Sigmoid colon (tissue), 7 donors: ENCODE data around the gene GJA10. TPM values are rescaled to one million over a fixed set of nuclear protein-coding genes. Genes with fewer than 3 reads are reported as not detected.

Source experiments
- DNase-seq: peaks from one replicate; pipeline ENCODE4 v3.0.0-alpha.2; 2019
- H3K27ac ChIP-seq, 4 donors: fragments of 200-600 bp; sonication (generic); one replicate each; pipeline ENCODE4 v1.5.1; 2016 to 2019; ENCODE audit warnings: mild to moderate bottlenecking in 1 of 4
- H3K27me3 ChIP-seq, 3 donors: fragments of 200-600 bp; sonication (generic); one replicate each; pipeline ENCODE4 v1.5.1; 2019; ENCODE audit warnings: mild to moderate bottlenecking in 1 of 3
- H3K36me3 ChIP-seq, 4 donors: fragments of 200-600 bp; sonication (generic); one replicate each; pipeline ENCODE4 v1.5.1; 2016 to 2019
- H3K4me1 ChIP-seq, 4 donors: fragments of 200-600 bp; sonication (generic); one replicate each; pipeline ENCODE4 v1.5.1; 2017 to 2019
- H3K4me3 ChIP-seq, 4 donors: fragments of 200-600 bp; sonication (generic); one replicate each; pipeline ENCODE4 v1.5.1; 2017 to 2019; ENCODE audit warnings: mild to moderate bottlenecking in 2 of 4, moderate library complexity in 1 of 4
- H3K9me3 ChIP-seq, 4 donors: fragments of 200-600 bp in 3 of 4; sonication (generic) in 3 of 4; one replicate each; pipeline versions ENCODE4 v1.5.1 to v1.6.1; 2013 to 2019
- CTCF ChIP-seq, 4 experiments: fragments of 450-650 bp in 3 of 4; fragments of 200-600 bp in 1 of 4; IDR thresholded peaks; one replicate each; pipeline ENCODE4 v1.5.1; 2016 to 2019; ENCODE audit warnings: antibody characterized with exemption in 4 of 4, mild to moderate bottlenecking in 3 of 4, moderate library complexity in 2 of 4
- EP300 ChIP-seq, 4 donors: sonication (generic); formaldehyde crosslinking; IDR thresholded peaks; one replicate each; pipeline ENCODE4 v1.6.1; 2017; ENCODE audit warnings: antibody characterized with exemption in 4 of 4
- POLR2A ChIP-seq, 2 donors: fragments of 450-650 bp; IDR thresholded peaks; one replicate each; pipeline ENCODE4 v1.6.1; 2016; ENCODE audit warnings: antibody characterized with exemption in 2 of 2, mild to moderate bottlenecking in 2 of 2, moderate library complexity in 2 of 2
- POLR2AphosphoS5 ChIP-seq, 4 donors: sonication (generic); formaldehyde crosslinking; IDR thresholded peaks; one replicate each; pipeline ENCODE4 v1.6.1; 2017; ENCODE audit warnings: antibody characterized with exemption in 4 of 4
- WGBS, 2 donors: extraction: QIAGEN DNeasy Blood & Tissue Kit; methylation state at CpG; one replicate each; pipeline ENCODE4 v1.1.7; 2013; 5-methylcytosine and 5-hydroxymethylcytosine counted together
- intact Hi-C: fragments of 100-400 bp; cut with DNase I; formaldehyde crosslinking; loops from one replicate; pipeline ENCODE4 v1.15.1; 2023
- polyA plus RNA-seq, 3 donors: library from polyadenylated mRNA; stranded (reverse); fragments of 200-250 nt; gene quantifications; one replicate each; pipeline ENCODE4 v1.2.3, GENCODE V29; 2013
- total RNA-seq, 4 donors: library from RNA; depleted of rRNA; stranded (reverse); fragments of >200 nt; gene quantifications; one replicate each; pipeline ENCODE4 v1.1.0, GENCODE V29; 2016
- donor health status: healthy with polysubstance abuse.
- donor health status: Bipolar disorder and iron deficiency.
- donor health status: healthy.

Gene GJA10
- total and polyA plus RNA-seq, 7 donors, result not detected

- TF ChIP-seq POLR2A (IDR thresholded peaks at IDR 0.05), result no peak
- TF ChIP-seq CTCF (IDR thresholded peaks at IDR 0.05), result peak; percentile 13 to 59 (median 54)
- peak in 1 of 4 donors; percentile 22 for TF ChIP-seq POLR2AphosphoS5 (IDR thresholded peaks at IDR 0.05)
- Histone ChIP-seq H3K4me3 (no peak overlapping the region), H3K27me3 (no peaks in the 10 kb centered on the region), H3K27ac (no peak overlapping the region), H3K4me1 (peaks cover 0 to 9% (median 2%) of the 10 kb centered on the region in 4 donors), H3K36me3 (no peaks in the 10 kb centered on the region), H3K9me3 (no peaks in the 10 kb centered on the region)
- 30 to 37% methylated on average over 9 of the region's 9 CpGs for WGBS, 2 donors
- DNase-seq, result peak; percentile 82
- intact Hi-C loops, result loop anchor here (1.0 to 10.0 kb wide), 3 partner anchors 354 to 539 kb away; partner anchors contain the start of gene BACH2
These were observed 46.2 kb downstream of the GJA10 start for GRCh38 chr6:89940225-89941027.

DNA sequence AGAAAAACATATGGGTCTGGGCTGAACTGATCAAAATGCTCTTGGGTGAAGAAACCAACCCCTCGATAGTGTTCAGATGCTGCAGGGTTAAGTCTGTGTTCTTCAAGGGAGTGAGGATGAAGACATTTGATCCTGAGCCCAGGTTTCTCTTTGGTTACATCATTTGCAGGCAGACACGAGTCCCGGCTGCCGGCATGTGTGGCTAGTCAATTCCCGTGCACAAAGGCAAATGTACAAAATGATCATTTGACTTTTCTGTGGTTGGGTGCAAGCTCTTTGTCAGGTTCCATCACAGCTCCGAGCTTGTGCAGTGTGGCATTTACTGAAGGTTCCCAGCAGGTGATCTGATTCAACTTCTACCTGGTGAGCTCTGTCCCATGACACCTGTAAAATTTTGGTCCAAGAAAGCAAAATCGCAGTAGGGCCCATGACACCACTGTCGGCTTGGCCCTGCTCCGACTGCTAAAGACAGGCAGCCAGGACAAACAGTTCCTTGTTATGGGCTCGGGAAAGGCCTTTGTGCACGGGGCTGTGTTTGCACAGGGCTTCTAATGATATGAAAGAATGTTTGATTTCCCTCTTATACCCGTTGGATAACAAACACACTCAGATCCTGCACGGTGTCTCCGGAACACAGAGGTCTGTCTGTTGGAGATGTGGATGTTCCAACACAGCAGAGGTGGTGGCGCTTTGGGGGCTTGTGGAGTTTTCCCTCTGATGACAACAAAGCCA is 46.9 kb downstream of the GJA10 start:
- Histone ChIP-seq H3K36me3 (no peaks in the 10 kb centered on the region), H3K4me1 (peaks cover 0 to 9% (median 2%) of the 10 kb centered on the region in 4 donors), H3K9me3 (no peaks in the 10 kb centered on the region), H3K27ac (no peak overlapping the region), H3K4me3 (no peak overlapping the region), H3K27me3 (no peaks in the 10 kb centered on the region)
- 20 to 65% methylated on average over 15 of the region's 15 CpGs for WGBS, 2 donors
- DNase-seq, result no peak
- intact Hi-C loops, result loop anchor here (2.0 to 10.0 kb wide), 2 partner anchors 354 to 452 kb away; partner anchors contain the start of gene BACH2
- no peak for TF ChIP-seq POLR2A (IDR thresholded peaks at IDR 0.05)
- TF ChIP-seq EP300 (IDR thresholded peaks at IDR 0.05), result no peak
- TF ChIP-seq POLR2AphosphoS5 (IDR thresholded peaks at IDR 0.05), result no peak
- TF ChIP-seq CTCF (IDR thresholded peaks at IDR 0.05), result no peak

DNA sequence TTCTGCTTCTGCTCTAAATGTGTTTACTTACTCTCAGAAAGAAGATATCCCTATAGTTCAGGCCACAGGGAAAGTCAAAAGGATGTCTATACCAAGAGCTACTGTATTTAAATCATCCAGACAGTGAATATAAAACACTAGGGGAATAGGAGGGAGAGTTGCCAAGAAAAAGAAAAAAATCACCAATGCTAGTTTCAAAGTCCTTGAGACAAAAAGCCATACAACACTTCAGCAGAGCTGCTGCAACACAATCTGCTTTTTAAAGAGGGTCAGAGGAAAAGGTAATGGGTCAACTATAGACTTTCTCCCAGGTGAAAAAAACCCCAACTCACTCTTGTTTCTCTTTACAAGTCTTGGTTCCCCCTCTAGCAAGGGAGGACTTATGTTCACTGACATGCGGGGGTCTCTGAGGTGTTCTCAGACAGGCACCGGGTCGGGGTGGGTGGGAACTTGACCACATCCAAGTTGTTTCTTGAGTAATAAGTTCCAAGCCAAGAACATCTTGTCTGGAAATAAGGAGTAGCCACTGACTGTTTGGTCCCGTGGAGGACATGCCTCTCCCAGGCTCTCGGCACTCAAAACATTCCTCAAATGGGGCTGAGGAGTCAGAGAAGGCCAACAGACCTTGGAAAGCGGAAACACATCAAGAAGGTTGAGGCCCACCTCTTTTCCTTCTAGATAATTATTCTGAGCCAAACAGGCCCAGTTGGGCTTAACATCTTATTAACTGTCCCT is 47.7 kb downstream of the GJA10 start:
- Histone ChIP-seq H3K9me3 (no peaks in the 10 kb centered on the region), H3K4me1 (peaks cover 0 to 9% (median 2%) of the 10 kb centered on the region in 4 donors), H3K36me3 (no peaks in the 10 kb centered on the region), H3K27ac (no peak overlapping the region), H3K4me3 (no peak overlapping the region), H3K27me3 (no peaks in the 10 kb centered on the region)
- TF ChIP-seq EP300 (IDR thresholded peaks at IDR 0.05) (no peak), POLR2AphosphoS5 (IDR thresholded peaks at IDR 0.05) (no peak), POLR2A (IDR thresholded peaks at IDR 0.05) (no peak), CTCF (IDR thresholded peaks at IDR 0.05) (no peak)
- intact Hi-C loops, result loop anchor here (2.0 to 10.0 kb wide), 2 partner anchors 353 to 451 kb away; partner anchors contain the start of gene BACH2
- 86 to 88% methylated on average over 6 of the region's 6 CpGs for WGBS, 2 donors
- no peak for DNase-seq

- no peaks in the 10 kb centered on the region for H3K27me3 ChIP-seq
- intact Hi-C loops, result loop anchor here (10.0 kb wide), 1 partner anchor 352 kb away; the partner anchor contains the start of gene BACH2
- peaks cover 0 to 9% (median 2%) of the 10 kb centered on the region in 4 donors for H3K4me1 ChIP-seq
- H3K4me3 ChIP-seq, result no peak overlapping the region
- WGBS, 2 donors, result 92 to 96% methylated on average over 8 of the region's 8 CpGs
- no peak for DNase-seq
- no peak overlapping the region for H3K27ac ChIP-seq
- no peak for TF ChIP-seq POLR2A (IDR thresholded peaks at IDR 0.05)
- no peak for TF ChIP-seq CTCF (IDR thresholded peaks at IDR 0.05)
- TF ChIP-seq POLR2AphosphoS5 (IDR thresholded peaks at IDR 0.05), result no peak
- no peak for TF ChIP-seq EP300 (IDR thresholded peaks at IDR 0.05)
- H3K36me3 ChIP-seq, result no peaks in the 10 kb centered on the region
- H3K9me3 ChIP-seq, result no peaks in the 10 kb centered on the region
These were observed 48.3 kb downstream of the GJA10 start for GRCh38 chr6:89942601-89943000.
